HUDEP-2 (cell line): Measurements from ENCODE around the gene VPS26C.
A peak's percentile ranks its signal among the peaks of the same experiment; 100 is the strongest.
"Not testable (repeated sequence)": the region's sequence is repeated elsewhere in the genome, so short reads cannot be mapped to it uniquely, and the experiment has no call there.

Experiments
- DNase-seq, 76 experiments: peaks; one replicate each; lab custom pipeline; 2025; ENCODE audit not compliant: unreplicated experiment in 76 of 76; lab: John Stamatoyannopoulos, UW

VPS26C gene

GRCh38 chr21:37231671-37232070, 35.5 kb downstream of the VPS26C start:
- DNase-seq = no peak

GRCh38 chr21:37231249-37231645, 35.9 kb downstream of the VPS26C start:
- DNase-seq = no peak

GRCh38 chr21:37230632-37231248, 36.4 kb downstream of the VPS26C start:
- DNase-seq = no peak

GRCh38 chr21:37228003-37228400, 39.1 kb downstream of the VPS26C start:
- no peak for DNase-seq

- no peak for DNase-seq
Measured at GRCh38 chr21:37227071-37228002, 39.8 kb downstream of the VPS26C start.

DNA sequence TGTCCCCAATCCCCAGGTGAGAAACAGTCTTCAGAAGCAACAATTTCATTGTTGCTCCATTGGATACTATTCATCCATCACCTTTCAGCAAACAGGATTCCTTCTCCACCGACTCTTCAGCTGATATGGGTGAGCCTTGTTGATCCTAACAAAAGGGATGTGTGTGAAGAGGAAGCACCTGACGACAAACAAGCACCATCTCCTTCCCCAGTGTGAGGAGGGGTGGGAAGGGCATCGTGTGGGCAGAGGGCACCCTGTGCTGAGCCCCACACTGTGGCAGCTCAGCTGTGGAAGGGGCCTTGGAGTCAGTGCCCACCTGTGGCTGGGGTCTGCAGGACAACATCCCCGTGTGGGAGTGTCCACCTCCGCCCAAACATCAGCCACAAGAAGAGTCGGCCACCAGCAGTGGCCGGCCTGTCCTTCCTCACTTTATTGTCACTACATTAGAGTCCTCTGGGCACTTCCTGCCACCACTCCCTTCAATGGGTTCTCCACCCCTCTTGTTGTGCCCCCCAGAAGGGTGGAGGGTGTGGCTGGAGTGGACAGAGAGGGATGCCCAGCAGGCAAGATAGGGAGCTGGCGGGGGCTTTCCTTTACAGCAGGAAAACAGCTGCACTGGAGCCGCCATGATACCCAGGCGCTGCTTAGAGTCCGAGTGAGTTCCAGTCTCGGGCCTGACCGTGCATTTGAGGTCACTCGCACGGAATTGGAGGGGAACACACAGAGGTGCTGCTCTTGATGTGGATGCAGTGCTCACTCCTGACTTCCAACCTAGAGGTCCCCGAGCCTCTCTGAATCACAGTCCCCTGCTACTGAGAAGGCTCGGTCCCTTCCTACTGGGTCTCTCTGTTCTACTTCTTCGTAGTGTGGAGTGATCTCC, 40.9 kb downstream of the VPS26C start:
- DNase-seq = no peak

DNA sequence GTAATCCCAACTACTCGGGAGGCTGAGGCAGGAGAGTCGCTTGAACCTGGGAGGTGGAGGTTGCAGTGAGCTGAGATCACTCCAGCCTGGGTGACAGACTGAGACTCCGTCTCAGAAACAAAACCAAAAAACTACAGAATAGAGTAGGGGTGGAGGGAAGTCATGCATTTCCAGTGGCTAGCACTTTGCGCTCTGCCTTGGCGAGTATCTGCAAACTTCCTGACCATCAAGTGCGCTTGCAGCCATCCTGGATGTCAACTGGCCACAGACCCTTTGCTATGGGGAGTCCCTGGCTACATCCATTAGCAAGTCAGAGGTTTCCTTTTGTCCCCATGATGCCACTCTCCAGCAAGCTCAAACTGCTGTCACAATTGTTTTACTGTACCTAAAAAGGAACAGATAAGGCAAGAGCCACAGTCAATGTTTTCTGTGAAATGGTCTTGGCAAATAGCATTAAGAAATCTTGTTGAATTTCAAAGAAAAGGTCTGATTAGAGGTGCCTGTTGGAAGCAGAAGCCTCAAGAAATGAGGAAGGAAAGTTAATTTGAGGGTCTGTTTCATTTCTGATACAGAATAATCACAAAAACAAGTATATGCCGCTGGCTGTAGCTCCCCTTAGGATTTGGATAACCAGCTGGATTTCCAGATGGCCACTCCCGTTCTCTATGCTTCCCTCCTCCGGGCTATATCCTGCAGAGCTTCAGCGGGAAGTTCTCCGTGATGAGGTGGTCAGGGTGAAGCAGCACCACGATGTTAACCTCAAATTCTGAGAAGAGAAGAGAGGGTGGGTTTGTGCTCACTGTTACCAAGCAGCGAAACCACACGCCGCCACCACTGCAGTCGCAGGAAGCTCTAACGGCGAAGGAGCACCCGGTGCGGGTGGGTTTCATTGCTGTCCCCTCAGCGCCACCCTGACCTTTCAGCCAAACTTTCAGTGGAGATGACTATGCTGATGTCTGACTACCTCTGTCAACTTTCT, 42.0 kb downstream of the VPS26C start:
- no peak for DNase-seq

GRCh38 chr21:37223804-37224345, 43.3 kb downstream of the VPS26C start:
- no peak for DNase-seq

DNA sequence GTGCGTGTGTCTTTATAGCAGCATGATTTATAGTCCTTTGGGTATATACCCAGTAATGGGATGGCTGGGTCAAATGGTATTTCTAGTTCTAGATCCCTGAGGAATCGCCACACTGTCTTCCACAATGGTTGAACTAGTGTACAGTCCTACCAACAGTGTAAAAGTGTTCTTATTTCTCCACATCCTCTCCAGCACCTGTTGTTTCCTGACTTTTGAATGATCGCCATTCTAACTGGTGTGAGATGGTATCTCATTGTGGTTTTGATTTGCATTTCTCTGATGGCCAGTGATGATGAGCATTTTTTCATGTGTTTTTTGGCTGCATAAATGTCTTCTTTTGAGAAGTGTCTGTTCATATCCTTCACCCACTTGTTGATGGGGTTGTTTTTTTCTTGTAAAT, 44.9 kb downstream of the VPS26C start:
- DNase-seq = not testable (repeated sequence)

DNA sequence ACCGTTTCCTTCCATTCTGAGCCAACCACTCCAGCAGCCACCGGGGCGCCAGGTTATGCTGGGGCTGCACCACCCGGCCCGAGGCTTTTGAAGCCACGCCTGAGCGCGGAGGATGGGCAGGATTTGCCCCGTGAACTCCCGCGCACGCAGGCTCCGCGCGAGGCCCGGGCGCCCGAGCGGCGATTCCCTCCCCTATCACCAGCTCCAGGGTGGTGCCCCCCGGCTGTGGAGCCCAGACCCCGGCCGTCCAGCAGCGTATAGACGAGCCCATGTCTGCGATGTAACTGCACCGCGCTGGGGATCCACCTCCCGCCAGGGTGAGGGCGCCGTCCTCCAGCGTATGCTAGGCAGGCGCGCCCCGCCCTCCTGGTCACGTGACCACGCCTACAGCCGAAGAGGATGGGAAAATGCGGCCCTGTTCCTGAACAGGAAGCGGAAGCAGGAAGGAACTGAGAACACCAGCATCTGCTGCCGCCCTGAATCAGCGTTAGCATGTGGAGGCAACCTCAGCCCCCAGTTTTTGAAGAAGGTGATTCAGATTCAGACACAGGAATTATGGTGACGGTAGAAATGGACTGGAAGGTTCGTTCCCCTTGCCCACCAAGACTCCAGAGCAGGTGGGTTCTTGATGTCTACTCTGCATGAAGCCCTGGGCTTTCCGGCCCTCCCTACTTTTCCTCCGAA, 46.0 kb downstream of the VPS26C start:
- DNase-seq = peak; percentile 71 to 99 (median 97)

- peak in 31 of 76 experiments; percentile 20 to 70 (median 52) for DNase-seq
Measured at GRCh38 chr21:37220433-37220980, 46.6 kb downstream of the VPS26C start.

- DNase-seq = no peak
Measured at GRCh38 chr21:37219761-37220432, 47.2 kb downstream of the VPS26C start.

GRCh38 chr21:37214952-37215351, 52.2 kb downstream of the VPS26C start:
- no peak for DNase-seq

- no peak for DNase-seq
Measured at GRCh38 chr21:37210799-37211198, 56.3 kb downstream of the VPS26C start.

DNA sequence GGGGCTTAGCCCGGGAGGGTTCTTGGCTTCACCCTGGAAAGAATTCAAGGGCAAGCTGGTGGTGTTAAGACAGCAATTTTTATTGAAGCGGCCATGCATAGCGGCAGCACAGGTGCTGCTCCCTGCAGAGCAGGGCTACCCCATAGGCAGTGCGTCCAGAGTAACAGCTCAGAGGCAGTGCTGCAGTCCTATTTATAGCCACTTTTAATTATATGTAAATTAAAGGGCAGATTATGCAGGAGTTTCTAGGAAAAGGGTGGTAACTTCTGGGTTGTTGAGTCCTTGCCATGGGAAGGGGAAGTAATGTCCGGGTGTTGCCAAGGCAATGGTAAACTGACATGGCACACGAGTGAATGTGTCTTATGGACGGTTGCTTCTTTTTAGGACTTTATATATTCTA, 57.0 kb downstream of the VPS26C start:
- DNase-seq = no peak

DNA sequence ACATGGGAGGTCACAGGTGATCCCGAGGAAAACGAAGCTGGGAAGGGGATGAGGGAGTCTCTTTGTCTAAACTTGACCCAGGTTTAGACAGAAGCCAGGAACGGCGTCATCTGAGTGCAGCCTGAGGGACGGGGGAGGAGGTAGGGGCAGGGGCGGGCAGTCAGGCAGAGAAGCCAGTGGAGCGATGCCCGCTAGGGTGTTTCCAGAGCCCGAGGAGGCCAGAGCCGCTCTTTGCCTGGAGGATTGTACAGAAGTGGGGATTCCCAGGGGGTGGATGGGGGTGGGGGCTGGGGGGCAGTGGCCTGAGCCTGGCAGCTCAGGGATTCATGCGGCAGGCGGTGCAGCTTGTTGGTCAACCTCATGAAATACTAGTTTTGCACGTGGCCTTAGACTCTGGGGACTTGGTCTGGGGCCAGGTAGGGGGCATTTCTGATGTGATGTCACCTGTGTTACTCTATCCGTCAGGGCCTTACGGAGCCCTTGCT, 58.4 kb downstream of the VPS26C start:
- DNase-seq = no peak

- peak in 28 of 76 experiments; percentile 7 to 43 (median 21) for DNase-seq
Measured at GRCh38 chr21:37208056-37208721, 58.9 kb downstream of the VPS26C start.
